ENCODE results near the gene KIAA1586.

The KIAA1586 gene

GRCh38 chr6:57104336-57104735 lies 57.8 kb downstream of the KIAA1586 start:
- no peak for DNase-seq (ENCODE audit: low spot score)

Measured in D341Med (cell line).